Stomach (tissue), 9 donors: ENCODE data around the gene FPR3. TPM values are rescaled to one million over a fixed set of nuclear protein-coding genes. Genes with fewer than 3 reads are reported as not detected.
A peak's percentile ranks its signal among the peaks of the same experiment; 100 is the strongest.

Experiments used
- DNase-seq, 2 donors: peaks; one replicate each; pipeline versions ENCODE4 v3.0.0 to v3.0.0-alpha.2; 2013 to 2019
- H3K27ac ChIP-seq, 5 donors: fragments of 200-600 bp in 4 of 5; sonication (generic) in 4 of 5; one replicate each; pipeline ENCODE4 v1.5.1; 2013 to 2019; ENCODE audit warnings: mild to moderate bottlenecking in 1 of 5, moderate library complexity in 1 of 5
- H3K27me3 ChIP-seq, 3 donors: fragments of 200-600 bp; sonication (generic); one replicate each; pipeline ENCODE4 v1.5.1; 2017 to 2019; ENCODE audit warnings: mixed run types in 1 of 3
- H3K36me3 ChIP-seq, 4 donors: fragments of 200-600 bp; sonication (generic); 1 replicate in 3 of 4; 2 replicates in 1 of 4; pipeline ENCODE4 v1.5.1; 2016 to 2019
- H3K4me1 ChIP-seq, 4 donors: fragments of 200-600 bp; sonication (generic); one replicate each; pipeline ENCODE4 v1.5.1; 2016 to 2019
- H3K4me3 ChIP-seq, 4 donors: fragments of 200-600 bp; sonication (generic) in 3 of 4; one replicate each; pipeline ENCODE4 v1.5.1; 2016 to 2019; ENCODE audit warnings: mild to moderate bottlenecking in 1 of 4
- H3K9me3 ChIP-seq, 4 donors: fragments of 200-600 bp; sonication (generic); one replicate each; pipeline ENCODE4 v1.5.1; 2016 to 2019
- CTCF ChIP-seq, 7 experiments: fragments of 450-650 bp in 4 of 7; fragments of 200-600 bp in 3 of 7; sonication (generic) in 3 of 7; IDR thresholded peaks; one replicate each; pipeline ENCODE4 v1.5.1; 2016 to 2019; ENCODE audit warnings: antibody characterized with exemption in 7 of 7, control low read depth in 2 of 7, mild to moderate bottlenecking in 1 of 7
- EP300 ChIP-seq: sonication (generic); formaldehyde crosslinking; IDR thresholded peaks from one replicate; pipeline ENCODE4 v1.6.1; 2017; ENCODE audit warnings: antibody characterized with exemption
- POLR2A ChIP-seq, 4 donors: fragments of 450-650 bp; IDR thresholded peaks; one replicate each; pipeline ENCODE4 v1.6.1; 2016; ENCODE audit warnings: antibody characterized with exemption in 4 of 4, control low read depth in 2 of 4, mild to moderate bottlenecking in 1 of 4, moderate library complexity in 1 of 4
- POLR2AphosphoS5 ChIP-seq, 3 donors: sonication (generic); formaldehyde crosslinking; IDR thresholded peaks; one replicate each; pipeline ENCODE4 v1.6.1; 2016; ENCODE audit warnings: antibody characterized with exemption in 3 of 3
- WGBS, 5 donors: extraction: QIAGEN DNeasy Blood & Tissue Kit in 3 of 5; methylation state at CpG; one replicate each; pipeline versions ENCODE4 v1.1.5 to v1.1.7; 2013 to 2018; 5-methylcytosine and 5-hydroxymethylcytosine counted together
- intact Hi-C: fragments of 100-400 bp; cut with DNase I; formaldehyde crosslinking; loops from one replicate; pipeline ENCODE4 v1.15.1; 2023; ENCODE audit warnings: low total_unique reads
- polyA plus RNA-seq, 3 donors: library from polyadenylated mRNA; stranded (reverse); fragments of 200-250 nt; gene quantifications; one replicate each; pipeline ENCODE4 v1.2.3, GENCODE V29; 2013
- total RNA-seq, 5 donors: library from RNA; depleted of rRNA; stranded (reverse); fragments of >200 nt; gene quantifications; one replicate each; pipeline versions ENCODE4 v1.1.0 to v1.2.3, GENCODE V29; 2014 to 2016
- donor health status: healthy with polysubstance abuse.
- donor health status: Bipolar disorder and iron deficiency.
- donor health status: healthy.

The FPR3 gene
- total and polyA plus RNA-seq, 8 donors = 0.58 to 7.0 (median 2.5) TPM; not detected in 2

- Histone ChIP-seq H3K4me1 (peaks cover 0 to 16% (median 0%) of the 10 kb centered on the region in 4 donors), H3K36me3 (no peaks in the 10 kb centered on the region), H3K4me3 (no peak overlapping the region), H3K27me3 (no peaks in the 10 kb centered on the region), H3K27ac (peak overlapping the region in 4 of 5 donors; percentile 43 to 68 (median 64)), H3K9me3 (peaks cover 0 to 6% (median 0%) of the 10 kb centered on the region in 4 donors)
- intact Hi-C loops = no loop called here
- 79 to 87% (median 84%) methylated on average over 11 to 13 of the region's 13 CpGs for WGBS, 5 donors
- DNase-seq = no peak
- TF ChIP-seq POLR2A (IDR thresholded peaks at IDR 0.05) = no peak
- no peak for TF ChIP-seq CTCF (IDR thresholded peaks at IDR 0.05)
- TF ChIP-seq EP300 = no peak
- TF ChIP-seq POLR2AphosphoS5 (IDR thresholded peaks at IDR 0.05) = no peak
Observed at GRCh38 chr19:51799774-51800472, 5.0 kb downstream of the FPR3 start.

- 63 to 82% (median 70%) methylated on average over 7 of the region's 7 CpGs for WGBS, 5 donors
- H3K36me3 ChIP-seq = no peaks in the 10 kb centered on the region
- no peaks in the 10 kb centered on the region for H3K27me3 ChIP-seq
- peak in 1 of 2 donors; percentile 48 for DNase-seq
- H3K4me1 ChIP-seq = peaks cover 0 to 16% (median 0%) of the 10 kb centered on the region in 4 donors
- peak overlapping the region in 2 of 5 donors; percentile 60 to 68 for H3K27ac ChIP-seq
- intact Hi-C loops = no loop called here
- peaks cover 0 to 6% (median 0%) of the 10 kb centered on the region in 4 donors for H3K9me3 ChIP-seq
- TF ChIP-seq POLR2AphosphoS5 (IDR thresholded peaks at IDR 0.05) (no peak), CTCF (IDR thresholded peaks at IDR 0.05) (no peak), EP300 (no peak), POLR2A (IDR thresholded peaks at IDR 0.05) (no peak)
- H3K4me3 ChIP-seq = no peak overlapping the region
Observed at GRCh38 chr19:51800473-51801244, 5.7 kb downstream of the FPR3 start.

- H3K36me3 ChIP-seq = no peaks in the 10 kb centered on the region
- no peak for DNase-seq
- no peak overlapping the region for H3K27ac ChIP-seq
- H3K9me3 ChIP-seq = peaks cover 0 to 6% (median 0%) of the 10 kb centered on the region in 4 donors
- intact Hi-C loops = no loop called here
- H3K27me3 ChIP-seq = no peaks in the 10 kb centered on the region
- H3K4me1 ChIP-seq = peaks cover 0 to 16% (median 3%) of the 10 kb centered on the region in 4 donors
- 69 to 78% (median 70%) methylated on average over 2 of the region's 2 CpGs for WGBS, 5 donors
- no peak overlapping the region for H3K4me3 ChIP-seq
- TF ChIP-seq POLR2AphosphoS5 (IDR thresholded peaks at IDR 0.05) (no peak), CTCF (IDR thresholded peaks at IDR 0.05) (no peak)
Observed at GRCh38 chr19:51802775-51803174, 7.8 kb downstream of the FPR3 start.

DNA sequence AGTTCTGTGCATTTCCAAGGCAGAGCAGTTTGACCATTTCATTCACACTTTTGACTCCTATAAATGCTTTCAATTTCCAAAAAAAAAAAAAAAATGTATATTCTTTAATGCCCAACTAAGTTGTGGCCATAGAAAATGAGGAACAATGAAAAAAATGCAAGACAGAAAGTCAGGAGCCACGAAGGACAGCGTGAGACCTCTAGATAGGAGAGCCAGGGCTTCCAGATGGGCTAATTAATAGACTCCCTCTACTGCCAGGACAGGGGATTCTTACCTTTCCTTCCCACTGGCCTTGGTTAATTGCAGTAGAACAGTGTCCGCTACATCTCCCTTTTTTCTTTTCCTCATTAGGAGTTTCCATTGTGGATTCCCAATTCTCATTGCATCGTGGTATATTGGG lies 8.6 kb downstream of the FPR3 start:
- Histone ChIP-seq H3K36me3 (no peaks in the 10 kb centered on the region), H3K27ac (peak overlapping the region in 1 of 5 donors; percentile 13), H3K4me3 (no peak overlapping the region), H3K27me3 (no peaks in the 10 kb centered on the region), H3K4me1 (peaks cover 0 to 15% (median 3%) of the 10 kb centered on the region in 4 donors), H3K9me3 (peaks cover 0 to 6% (median 0%) of the 10 kb centered on the region in 4 donors)
- WGBS, 5 donors = 73 to 83% (median 82%) methylated on average over 4 of the region's 4 CpGs
- DNase-seq = no peak
- intact Hi-C loops = no loop called here
- TF ChIP-seq EP300 (no peak), POLR2A (IDR thresholded peaks at IDR 0.05) (no peak), CTCF (IDR thresholded peaks at IDR 0.05) (no peak), POLR2AphosphoS5 (IDR thresholded peaks at IDR 0.05) (no peak)
